Anterior cingulate cortex (tissue), 58 donors: ENCODE data around the gene TMEM47.

ENCODE experiments used
- DNase-seq, 58 donors: peaks; one replicate each; lab custom pipeline; 2025; lab: John Stamatoyannopoulos, UW

TMEM47 gene

DNA sequence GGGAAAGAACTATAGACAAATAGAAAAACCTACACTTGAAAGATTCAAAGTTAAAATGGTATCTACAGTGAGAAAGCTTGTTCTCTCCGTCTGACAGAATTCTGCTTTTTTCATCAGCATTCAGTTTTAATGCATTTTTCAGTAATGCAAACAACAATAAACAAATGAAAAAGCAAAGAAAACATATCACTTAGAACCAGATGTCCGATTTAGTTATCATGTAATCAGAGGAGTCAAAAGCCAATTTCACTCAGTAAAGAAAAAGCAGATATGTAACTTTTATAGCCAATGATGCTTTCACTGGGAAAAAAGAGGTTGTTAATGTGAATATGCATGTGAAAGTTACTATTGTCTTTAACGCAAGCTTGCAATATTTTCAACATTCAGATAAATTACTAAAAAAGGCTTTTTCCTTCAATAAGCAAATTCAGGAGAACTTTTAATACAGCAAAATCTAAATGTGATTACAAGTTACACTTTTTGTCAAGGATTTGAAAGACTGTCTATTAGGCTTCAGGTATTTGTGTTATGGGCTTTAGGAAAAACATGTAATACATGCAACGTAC, 70.7 kb downstream of the TMEM47 start:
- DNase-seq = no peak

DNA sequence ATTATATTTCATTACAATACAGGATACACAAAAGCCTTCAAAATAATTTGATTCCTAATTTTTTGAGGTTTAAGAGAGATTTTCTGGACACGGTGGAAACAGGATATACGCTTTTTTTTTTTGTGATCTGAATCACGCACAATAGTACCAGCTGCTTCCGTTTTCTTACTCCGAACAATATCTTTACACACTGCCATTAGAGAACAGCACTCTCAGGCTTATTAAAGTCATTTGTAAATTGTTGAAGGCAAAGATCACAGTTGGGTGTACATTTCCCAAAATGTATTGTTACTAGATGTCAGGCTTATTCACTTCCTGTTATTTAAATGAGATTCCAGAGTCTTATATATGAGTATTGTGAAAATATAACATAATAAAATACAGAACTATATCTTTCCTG, 71.5 kb downstream of the TMEM47 start:
- DNase-seq = no peak

DNA sequence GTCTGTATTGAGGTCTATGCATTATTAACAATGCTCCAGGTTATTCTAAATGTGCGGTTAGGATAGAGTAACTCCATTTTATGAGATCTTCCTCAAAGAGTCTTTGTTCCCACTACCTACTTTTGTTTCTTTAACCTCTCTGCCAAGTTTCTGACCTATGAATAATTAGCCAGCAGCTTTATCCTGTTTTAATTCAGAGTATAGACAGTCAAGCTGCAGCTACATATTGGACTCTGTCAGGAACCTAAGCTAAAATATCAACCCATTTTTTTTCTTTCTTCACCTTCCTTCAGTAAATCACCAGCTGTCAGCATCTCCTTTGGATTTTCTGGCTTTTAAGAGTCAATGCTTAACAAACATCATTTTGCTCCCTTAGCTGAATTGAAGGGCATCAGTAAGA, 72.3 kb downstream of the TMEM47 start:
- DNase-seq = no peak

DNA sequence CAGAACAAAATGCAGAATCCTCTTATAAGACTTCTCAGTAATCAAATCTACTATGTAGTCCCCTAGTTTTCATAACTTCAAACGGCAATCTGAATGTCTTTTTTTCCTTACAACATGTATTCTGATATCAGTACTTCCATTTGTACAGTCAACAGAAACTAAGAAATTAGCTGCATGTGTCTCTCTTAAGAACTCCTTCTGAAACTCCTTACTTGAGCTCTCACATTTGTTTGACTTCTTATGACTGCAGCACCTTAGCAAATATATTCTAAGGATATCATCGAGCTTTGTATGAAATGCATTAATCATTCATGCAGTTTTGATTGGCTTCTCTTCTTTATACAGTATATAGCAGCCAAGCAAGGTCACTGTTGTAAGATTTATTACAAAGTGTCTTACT, 77.0 kb downstream of the TMEM47 start:
- DNase-seq = no peak

DNA sequence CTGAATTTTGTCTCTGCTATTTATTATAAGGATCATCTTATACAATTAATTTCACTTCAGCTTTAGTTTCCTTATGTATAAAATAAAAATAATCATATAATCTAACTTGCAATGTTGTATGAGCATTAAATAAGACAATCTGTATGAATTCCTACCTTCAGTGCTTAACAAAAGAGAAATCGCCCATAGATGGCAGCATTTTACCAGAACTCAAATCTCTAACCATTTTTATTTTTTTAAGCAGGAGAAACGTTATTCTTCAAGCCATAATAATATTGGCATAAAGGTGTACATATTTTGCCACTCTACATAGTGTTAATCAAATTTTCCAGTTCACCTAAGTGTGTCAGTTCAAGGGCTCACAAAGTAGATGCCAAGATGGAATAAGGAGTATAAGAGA, 78.8 kb downstream of the TMEM47 start:
- DNase-seq = peak in 2 of 58 donors; percentile 2 to 12
